ENCODE data around the gene SYCP3. TPM values are rescaled to one million over a fixed set of nuclear protein-coding genes. Genes with fewer than 3 reads are reported as not detected.
A peak's percentile ranks its signal among the peaks of the same experiment; 100 is the strongest.

Gene SYCP3
- total and polyA plus RNA-seq, 2 donors, result 0.76 to 1.4 TPM

DNA sequence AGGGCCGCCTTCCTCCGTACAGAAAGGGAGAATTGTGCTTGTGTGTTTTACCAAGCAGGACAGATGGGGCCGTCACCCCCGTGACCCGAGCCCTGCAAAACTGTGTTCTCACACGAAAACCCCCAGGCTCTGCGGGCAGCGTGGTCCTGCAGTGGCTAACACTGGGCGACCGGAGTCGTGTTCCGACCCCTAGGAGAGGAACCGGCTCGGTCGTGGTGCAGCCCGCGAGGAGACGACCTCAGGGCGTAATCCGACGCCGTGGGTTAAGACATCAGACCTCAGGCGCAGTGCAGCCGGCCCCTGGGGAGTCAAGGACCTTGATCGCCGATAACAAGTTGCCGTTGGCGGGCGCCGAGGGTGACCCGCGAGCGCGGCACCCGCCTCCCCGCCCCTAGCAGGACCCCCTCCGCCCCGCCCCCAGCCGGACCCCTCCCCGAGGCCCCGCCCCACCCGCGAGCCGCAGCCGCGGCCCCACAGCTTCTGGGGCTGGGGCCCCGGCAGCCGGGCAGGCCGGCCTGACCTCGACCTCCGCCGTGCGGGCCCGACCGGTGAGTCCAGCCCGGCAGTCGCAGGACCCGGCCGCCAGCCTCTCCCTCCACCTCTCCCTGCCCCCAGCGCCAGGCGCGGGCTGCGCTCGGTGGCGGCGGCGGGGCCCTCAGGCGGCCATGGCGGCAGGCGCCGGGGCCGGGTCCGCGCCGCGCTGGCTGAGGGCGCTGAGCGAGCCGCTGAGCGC lies 41.9 kb downstream of the SYCP3 start, which contains the start of gene CHPT1:
Gene CHPT1 (plus strand): TSS at position 444 of the 733 bp plus-strand sequence. CDS start 222 bp downstream, at position 666.
- Histone ChIP-seq H3K27ac (ENCODE audit: low read depth in 1 of 2, low read length in 1 of 2) (peak within 1 kb of the TSS in 1 of 2 donors; percentile 81), H3K4me3 (ENCODE audit: low read length in 2 of 2) (peak within 1 kb of the TSS; percentile 65 to 89), H3K36me3 (ENCODE audit: control insufficient read depth in 2 of 2, insufficient read depth in 2 of 2, low read length in 1 of 2) (no peaks in the 10 kb centered on the region), H3K27me3 (ENCODE audit: control insufficient read depth in 2 of 2, insufficient read depth in 1 of 2, low read length in 1 of 2) (peaks cover 0 to 6% of the 10 kb centered on the region in 2 donors), H3K9me3 (ENCODE audit: control insufficient read depth in 2 of 2, insufficient read depth in 1 of 2, low read length in 1 of 2) (no peaks in the 10 kb centered on the region), H3K4me1 (ENCODE audit: control insufficient read depth in 2 of 2, insufficient read depth in 2 of 2, low read length in 2 of 2) (peaks cover 5 to 11% of the 10 kb centered on the region in 2 donors)
- peak in 7 of 9 donors; percentile 27 to 67 (median 42) for DNase-seq (ENCODE audit: low read depth in 6 of 9, low spot score in 9 of 9)
- WGBS, result under 1% methylated on average over 80 of the region's 80 CpGs

DNA sequence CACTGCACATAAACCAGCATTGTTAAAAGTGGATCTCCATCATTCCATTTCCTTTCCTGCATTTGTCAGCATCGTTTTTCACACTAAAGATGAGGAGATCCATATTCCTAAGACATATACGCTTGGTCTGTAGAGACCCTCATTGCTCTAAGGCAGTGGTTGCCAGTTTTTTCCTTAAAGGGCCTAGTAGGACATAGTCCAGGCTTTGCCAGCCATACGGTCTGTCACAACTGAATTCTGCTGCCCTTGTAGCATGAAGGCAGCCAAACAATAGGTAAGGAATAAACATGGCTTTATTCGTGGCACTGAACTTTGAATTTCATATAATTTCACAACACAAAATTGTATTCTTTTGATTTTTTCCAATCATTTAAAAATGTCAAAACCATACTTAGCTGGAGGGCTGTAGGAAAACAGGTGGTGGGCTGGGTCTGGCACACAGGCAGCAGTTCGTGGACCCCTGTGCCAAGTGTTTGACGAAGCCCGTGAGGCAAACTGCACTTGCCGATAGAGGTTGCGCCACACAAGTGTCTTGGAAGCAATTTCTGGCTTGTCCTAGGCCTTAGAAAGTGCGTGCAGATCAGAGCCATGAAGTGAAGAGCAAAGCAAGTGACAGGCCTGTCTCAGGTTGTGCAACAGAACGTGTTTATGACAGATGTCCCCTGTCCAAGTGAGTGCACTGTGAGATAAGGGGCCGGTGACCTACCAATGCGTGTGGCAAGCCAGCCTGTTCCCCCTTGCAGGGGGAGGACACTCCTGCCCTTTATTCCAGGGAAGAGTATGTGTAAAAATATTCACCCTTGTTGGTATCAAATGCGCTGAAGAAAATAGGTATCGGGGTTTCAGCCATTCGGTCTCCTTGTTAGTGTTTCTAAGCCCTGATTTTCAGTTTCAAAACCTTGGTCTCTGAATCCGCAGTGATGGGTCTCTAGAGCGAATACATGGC lies 42.7 kb downstream of the SYCP3 start:
- Histone ChIP-seq H3K36me3 (ENCODE audit: control insufficient read depth in 2 of 2, insufficient read depth in 2 of 2, low read length in 1 of 2) (no peaks in the 10 kb centered on the region), H3K27me3 (ENCODE audit: control insufficient read depth in 2 of 2, insufficient read depth in 1 of 2, low read length in 1 of 2) (peaks cover 0 to 6% of the 10 kb centered on the region in 2 donors), H3K4me3 (ENCODE audit: low read length in 2 of 2) (peak overlapping the region; percentile 65 to 89), H3K27ac (ENCODE audit: low read depth in 1 of 2, low read length in 1 of 2) (peak overlapping the region in 1 of 2 donors; percentile 56), H3K9me3 (ENCODE audit: control insufficient read depth in 2 of 2, insufficient read depth in 1 of 2, low read length in 1 of 2) (no peaks in the 10 kb centered on the region), H3K4me1 (ENCODE audit: control insufficient read depth in 2 of 2, insufficient read depth in 2 of 2, low read length in 2 of 2) (peaks cover 5 to 11% of the 10 kb centered on the region in 2 donors)
- peak in 3 of 9 donors; percentile 12 to 28 (median 15) for DNase-seq (ENCODE audit: low read depth in 6 of 9, low spot score in 9 of 9)
- WGBS, result 50% methylated on average over 18 of the region's 18 CpGs

DNA sequence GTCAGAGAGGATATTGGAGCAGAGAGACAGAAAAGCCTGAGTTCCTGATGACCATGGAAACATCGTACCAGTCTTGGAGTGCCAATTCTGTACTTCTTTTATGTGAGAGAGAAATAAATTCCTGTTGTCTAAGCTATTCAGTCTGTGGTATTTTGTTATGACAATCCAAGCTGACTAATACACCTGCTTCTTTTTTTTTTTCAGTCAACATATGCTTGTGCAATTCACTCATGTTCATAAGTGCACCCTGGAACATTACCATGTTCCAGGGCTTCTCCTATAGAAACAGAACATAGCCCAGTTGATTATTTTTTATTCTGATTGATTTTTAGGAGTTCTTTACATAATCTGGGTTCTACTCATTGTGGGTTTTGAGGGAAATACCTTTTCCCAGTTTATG lies 43.6 kb downstream of the SYCP3 start:
- Histone ChIP-seq H3K4me1 (ENCODE audit: control insufficient read depth in 2 of 2, insufficient read depth in 2 of 2, low read length in 2 of 2) (peaks cover 5 to 11% of the 10 kb centered on the region in 2 donors), H3K9me3 (ENCODE audit: control insufficient read depth in 2 of 2, insufficient read depth in 1 of 2, low read length in 1 of 2) (no peaks in the 10 kb centered on the region), H3K4me3 (ENCODE audit: low read length in 2 of 2) (no peak overlapping the region), H3K27ac (ENCODE audit: low read depth in 1 of 2, low read length in 1 of 2) (no peak overlapping the region), H3K27me3 (ENCODE audit: control insufficient read depth in 2 of 2, insufficient read depth in 1 of 2, low read length in 1 of 2) (peaks cover 0 to 6% of the 10 kb centered on the region in 2 donors), H3K36me3 (ENCODE audit: control insufficient read depth in 2 of 2, insufficient read depth in 2 of 2, low read length in 1 of 2) (no peaks in the 10 kb centered on the region)
- no peak for DNase-seq (ENCODE audit: low read depth in 6 of 9, low spot score in 9 of 9)
- 99% methylated on average over 1 of the region's 1 CpG for WGBS

DNA sequence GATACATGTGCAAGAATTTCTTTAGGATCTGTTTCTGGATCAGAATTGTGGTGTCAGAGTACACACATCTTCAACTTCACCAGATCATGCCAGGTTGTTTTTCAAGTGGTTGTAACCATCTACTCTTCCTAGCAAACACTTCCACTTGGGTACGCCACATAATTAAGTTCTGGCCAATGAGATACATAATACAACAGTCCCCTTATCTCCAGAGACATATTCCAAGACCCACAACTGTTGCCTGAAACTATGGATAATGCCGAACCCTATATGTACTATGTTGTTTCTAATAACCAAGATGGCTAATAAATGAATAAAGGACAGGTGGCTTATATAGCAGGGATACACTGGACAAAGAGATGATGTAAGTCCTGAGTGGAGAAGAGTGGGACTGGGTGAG lies 44.3 kb downstream of the SYCP3 start:
- no peak for DNase-seq (ENCODE audit: low read depth in 6 of 9, low spot score in 9 of 9)
- Histone ChIP-seq H3K4me1 (ENCODE audit: control insufficient read depth in 2 of 2, insufficient read depth in 2 of 2, low read length in 2 of 2) (peaks cover 5 to 11% of the 10 kb centered on the region in 2 donors), H3K27me3 (ENCODE audit: control insufficient read depth in 2 of 2, insufficient read depth in 1 of 2, low read length in 1 of 2) (peaks cover 0 to 6% of the 10 kb centered on the region in 2 donors), H3K27ac (ENCODE audit: low read depth in 1 of 2, low read length in 1 of 2) (no peak overlapping the region), H3K9me3 (ENCODE audit: control insufficient read depth in 2 of 2, insufficient read depth in 1 of 2, low read length in 1 of 2) (no peaks in the 10 kb centered on the region), H3K4me3 (ENCODE audit: low read length in 2 of 2) (no peak overlapping the region), H3K36me3 (ENCODE audit: control insufficient read depth in 2 of 2, insufficient read depth in 2 of 2, low read length in 1 of 2) (no peaks in the 10 kb centered on the region)
- WGBS, result 97% methylated on average over 2 of the region's 2 CpGs

DNA sequence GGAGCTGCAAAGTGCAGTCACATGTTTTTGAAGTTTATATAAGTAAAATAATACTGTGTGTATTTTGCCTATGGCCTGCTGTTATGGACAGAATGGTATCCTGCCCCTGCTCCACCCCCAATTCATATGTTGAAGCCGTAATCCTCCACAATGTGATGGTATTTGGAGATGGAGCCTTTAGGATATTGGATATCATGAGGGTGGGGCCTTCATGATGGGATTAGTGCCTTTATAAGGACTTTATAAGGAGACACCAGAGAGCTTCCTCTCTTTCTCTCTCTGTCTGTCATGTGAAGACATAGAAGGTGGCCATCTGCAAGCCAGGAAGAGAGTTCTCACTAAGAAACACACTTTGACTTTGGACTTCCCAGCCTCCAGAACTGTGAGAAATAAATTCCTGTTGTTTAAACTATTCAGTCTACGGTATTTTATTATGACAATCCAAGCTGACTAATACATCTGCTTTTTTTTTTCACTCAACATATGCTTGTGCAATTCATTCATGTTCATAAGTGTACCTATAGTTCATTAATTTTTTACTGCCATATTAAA lies 44.9 kb downstream of the SYCP3 start:
- Histone ChIP-seq H3K27ac (ENCODE audit: low read depth in 1 of 2, low read length in 1 of 2) (no peak overlapping the region), H3K27me3 (ENCODE audit: control insufficient read depth in 2 of 2, insufficient read depth in 1 of 2, low read length in 1 of 2) (peaks cover 0 to 6% of the 10 kb centered on the region in 2 donors), H3K4me1 (ENCODE audit: control insufficient read depth in 2 of 2, insufficient read depth in 2 of 2, low read length in 2 of 2) (peaks cover 5 to 11% of the 10 kb centered on the region in 2 donors), H3K4me3 (ENCODE audit: low read length in 2 of 2) (no peak overlapping the region), H3K9me3 (ENCODE audit: control insufficient read depth in 2 of 2, insufficient read depth in 1 of 2, low read length in 1 of 2) (no peaks in the 10 kb centered on the region), H3K36me3 (ENCODE audit: control insufficient read depth in 2 of 2, insufficient read depth in 2 of 2, low read length in 1 of 2) (no peaks in the 10 kb centered on the region)
- 98% methylated on average over 2 of the region's 2 CpGs for WGBS
- no peak for DNase-seq (ENCODE audit: low read depth in 6 of 9, low spot score in 9 of 9)

DNA sequence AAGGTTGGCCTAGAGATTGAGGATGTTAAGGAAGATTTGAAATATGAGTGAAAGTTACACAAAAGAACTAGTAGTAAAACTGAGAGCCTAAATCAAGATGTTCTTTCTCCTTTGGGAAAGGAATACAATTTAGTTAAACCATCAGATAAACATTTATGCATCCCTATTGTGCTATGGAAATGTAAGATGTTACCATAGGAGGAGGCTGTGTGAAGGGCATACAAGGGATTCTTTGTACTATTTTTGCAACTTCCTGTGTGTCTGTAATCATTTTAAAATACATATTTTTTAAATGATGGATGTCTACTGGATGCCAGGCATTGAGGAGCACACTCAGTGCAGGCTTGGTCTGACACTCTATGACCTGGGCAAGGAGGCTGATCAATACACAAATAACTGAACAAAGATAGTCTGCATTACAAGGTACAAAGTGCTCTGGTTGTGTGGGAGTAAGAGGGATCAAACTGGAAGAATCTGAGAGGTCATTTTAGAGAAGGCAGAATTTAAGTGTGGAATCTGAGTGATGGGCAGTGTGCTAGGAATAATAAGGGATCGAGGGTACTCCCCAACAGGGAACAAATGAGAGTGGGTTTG lies 47.7 kb downstream of the SYCP3 start:
- no peaks in the 10 kb centered on the region for H3K36me3 ChIP-seq (ENCODE audit: control insufficient read depth in 2 of 2, insufficient read depth in 2 of 2, low read length in 1 of 2)
- no peaks in the 10 kb centered on the region for H3K27me3 ChIP-seq (ENCODE audit: control insufficient read depth in 2 of 2, insufficient read depth in 1 of 2, low read length in 1 of 2)
- no peak overlapping the region for H3K27ac ChIP-seq (ENCODE audit: low read depth in 1 of 2, low read length in 1 of 2)
- no peak overlapping the region for H3K4me3 ChIP-seq (ENCODE audit: low read length in 2 of 2)
- WGBS, result 100% methylated on average over 1 of the region's 1 CpG
- H3K9me3 ChIP-seq (ENCODE audit: control insufficient read depth in 2 of 2, insufficient read depth in 1 of 2, low read length in 1 of 2), result no peaks in the 10 kb centered on the region
- H3K4me1 ChIP-seq (ENCODE audit: control insufficient read depth in 2 of 2, insufficient read depth in 2 of 2, low read length in 2 of 2), result peaks cover under 1 to 1% of the 10 kb centered on the region in 2 donors
- DNase-seq (ENCODE audit: low read depth in 6 of 9, low spot score in 9 of 9), result no peak

DNA sequence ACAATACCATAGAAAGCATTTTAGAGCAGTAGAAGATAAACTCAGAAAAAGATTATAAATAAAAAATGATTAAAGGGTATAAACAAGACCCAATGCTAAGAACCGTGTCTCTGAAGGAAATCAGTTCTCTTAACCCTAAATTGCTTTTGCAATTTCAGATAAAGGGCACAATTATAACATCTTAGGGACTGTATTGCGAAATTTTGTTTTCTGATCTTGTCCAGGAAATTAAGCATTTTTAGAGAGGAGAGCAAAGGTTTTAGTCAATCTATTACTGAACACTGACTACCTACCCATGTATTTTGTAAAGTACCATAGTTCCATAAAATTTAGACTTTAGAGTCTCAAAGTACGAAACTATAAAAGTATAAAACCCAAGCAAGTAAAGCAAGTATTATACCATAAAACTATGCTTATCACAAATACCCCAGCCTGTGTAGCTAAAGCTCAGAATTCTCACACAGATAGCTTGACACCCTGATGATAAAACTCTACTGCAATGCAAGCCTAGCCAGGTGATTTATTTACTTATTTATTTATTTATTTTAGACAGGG lies 48.6 kb downstream of the SYCP3 start:
- H3K27me3 ChIP-seq (ENCODE audit: control insufficient read depth in 2 of 2, insufficient read depth in 1 of 2, low read length in 1 of 2), result no peaks in the 10 kb centered on the region
- H3K4me1 ChIP-seq (ENCODE audit: control insufficient read depth in 2 of 2, insufficient read depth in 2 of 2, low read length in 2 of 2), result no peaks in the 10 kb centered on the region
- H3K36me3 ChIP-seq (ENCODE audit: control insufficient read depth in 2 of 2, insufficient read depth in 2 of 2, low read length in 1 of 2), result no peaks in the 10 kb centered on the region
- no peak overlapping the region for H3K27ac ChIP-seq (ENCODE audit: low read depth in 1 of 2, low read length in 1 of 2)
- DNase-seq (ENCODE audit: low read depth in 6 of 9, low spot score in 9 of 9), result no peak
- WGBS, result 81% methylated on average over 3 of the region's 3 CpGs
- no peaks in the 10 kb centered on the region for H3K9me3 ChIP-seq (ENCODE audit: control insufficient read depth in 2 of 2, insufficient read depth in 1 of 2, low read length in 1 of 2)
- H3K4me3 ChIP-seq (ENCODE audit: low read length in 2 of 2), result no peak overlapping the region

DNA sequence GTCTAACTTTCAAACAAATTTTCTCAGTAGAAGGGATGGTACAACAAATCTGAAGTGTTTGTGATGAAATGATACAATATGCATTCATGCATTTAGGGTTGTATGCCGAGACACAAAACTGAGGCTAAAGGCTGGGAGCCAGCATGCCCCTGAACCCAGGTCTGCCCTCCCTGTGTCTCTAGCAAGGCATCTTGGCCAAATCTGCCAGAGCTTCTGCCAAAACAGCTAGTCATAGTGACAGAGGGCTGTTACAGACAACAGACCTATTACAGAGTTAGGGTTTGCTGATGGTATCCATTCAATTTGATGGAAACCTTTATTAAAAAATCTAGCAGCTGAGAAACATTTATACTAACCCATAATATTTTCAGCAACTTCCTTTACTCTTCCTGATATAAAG lies 53.1 kb downstream of the SYCP3 start:
- Histone ChIP-seq H3K27me3 (ENCODE audit: control insufficient read depth in 2 of 2, insufficient read depth in 1 of 2, low read length in 1 of 2) (no peaks in the 10 kb centered on the region), H3K4me3 (ENCODE audit: low read length in 2 of 2) (no peak overlapping the region), H3K4me1 (ENCODE audit: control insufficient read depth in 2 of 2, insufficient read depth in 2 of 2, low read length in 2 of 2) (no peaks in the 10 kb centered on the region), H3K27ac (ENCODE audit: low read depth in 1 of 2, low read length in 1 of 2) (no peak overlapping the region), H3K9me3 (ENCODE audit: control insufficient read depth in 2 of 2, insufficient read depth in 1 of 2, low read length in 1 of 2) (no peaks in the 10 kb centered on the region), H3K36me3 (ENCODE audit: control insufficient read depth in 2 of 2, insufficient read depth in 2 of 2, low read length in 1 of 2) (no peaks in the 10 kb centered on the region)
- no peak for DNase-seq (ENCODE audit: low read depth in 6 of 9, low spot score in 9 of 9)
- WGBS, result 93% methylated on average over 1 of the region's 1 CpG

Measured in thymus (tissue), 11 donors.